GM12892 (cell line): ENCODE measurements around the gene GYPB.

Experiments
- POLR2A ChIP-seq: IDR thresholded peaks from 2 replicates; pipeline ENCODE4 v1.6.1; 2011; ENCODE audit warnings: low read depth, low read length, control low read depth
- POLR2AphosphoS5 ChIP-seq: IDR thresholded peaks from 2 replicates; pipeline ENCODE4 v1.6.1; 2011; ENCODE audit warnings: low read depth, low read length, control low read depth

DNA sequence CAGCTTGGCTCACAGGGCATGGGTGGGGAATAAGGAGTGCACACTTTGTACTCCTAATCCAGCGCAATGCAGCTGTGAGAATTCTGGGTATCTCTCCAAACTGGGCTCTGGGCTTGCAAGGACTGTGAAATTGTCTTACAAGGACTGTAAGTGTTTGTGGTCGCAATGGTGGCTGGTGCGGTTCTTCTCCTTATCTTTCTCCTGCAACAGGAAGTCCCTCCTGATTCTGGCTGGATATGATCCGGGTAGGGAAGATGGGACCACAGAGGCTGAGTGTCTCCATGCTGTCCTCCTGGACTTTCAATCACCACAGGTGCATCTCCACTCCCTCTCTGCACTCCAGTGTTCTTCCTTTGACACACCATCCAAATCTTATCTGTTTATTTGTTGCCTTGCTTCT is 58.1 kb downstream of the GYPB start:
- no peak for TF ChIP-seq POLR2A
- TF ChIP-seq POLR2AphosphoS5 = no peak
